Natural killer cell (primary cell): ENCODE measurements around the gene RNF130. TPM values are rescaled to one million over a fixed set of nuclear protein-coding genes. Genes with fewer than 3 reads are reported as not detected.

ENCODE experiments used
- ATAC-seq, 3 donors: fragments of 150-1000 bp in 2 of 3; fragments of 200-7000 bp in 1 of 3; cut with Tn5 transposase; 1 replicate in 1 of 3; 2 replicates in 2 of 3; pipeline ENCODE4 v1.10.0; 2021; ENCODE audit warnings: mild to moderate bottlenecking in 2 of 3, moderate library complexity in 2 of 3
- DNase-seq, 2 donors: peaks; one replicate each; pipeline versions ENCODE4 v3.0.0 to v3.0.0-alpha.2; 2013 to 2021; ENCODE audit warnings: mixed read lengths in 1 of 2
- H3K27ac ChIP-seq: one replicate; pipeline ENCODE4 v1.5.1; 2013; ENCODE audit warnings: mild to moderate bottlenecking, low read length
- H3K27me3 ChIP-seq: one replicate; pipeline ENCODE4 v1.6.1; 2013; ENCODE audit warnings: low read length; ENCODE audit not compliant: control insufficient read depth, insufficient read depth
- H3K36me3 ChIP-seq: one replicate; pipeline ENCODE4 v1.6.1; 2013; ENCODE audit warnings: low read length; ENCODE audit not compliant: control insufficient read depth, insufficient read depth
- H3K4me1 ChIP-seq: one replicate; pipeline ENCODE4 v1.6.1; 2013; ENCODE audit warnings: low read length; ENCODE audit not compliant: control insufficient read depth, insufficient read depth
- H3K4me3 ChIP-seq: one replicate; pipeline ENCODE4 v1.5.1; 2013; ENCODE audit warnings: low read length
- H3K9me3 ChIP-seq: one replicate; pipeline ENCODE4 v1.6.1; 2013; ENCODE audit warnings: low read length; ENCODE audit not compliant: control insufficient read depth, insufficient read depth
- H3K27ac Mint-ChIP-seq, 2 donors: one replicate each; pipeline ENCODE4 v1.8.0; 2022; ENCODE audit warnings: mild to moderate bottlenecking in 2 of 2, mixed read lengths in 2 of 2, moderate library complexity in 1 of 2
- H3K27me3 Mint-ChIP-seq, 2 donors: one replicate each; pipeline ENCODE4 v1.8.0; 2022; ENCODE audit warnings: low read depth in 2 of 2, mixed read lengths in 2 of 2
- H3K36me3 Mint-ChIP-seq: one replicate; pipeline ENCODE4 v1.8.0; 2022; ENCODE audit warnings: mixed read lengths
- H3K4me1 Mint-ChIP-seq, 2 donors: one replicate each; pipeline ENCODE4 v1.8.0; 2022; ENCODE audit warnings: mixed read lengths in 2 of 2
- H3K4me3 Mint-ChIP-seq: one replicate; pipeline ENCODE4 v1.8.0; 2022; ENCODE audit warnings: mild to moderate bottlenecking, moderate library complexity, mixed read lengths
- H3K9me3 Mint-ChIP-seq, 2 donors: one replicate each; pipeline ENCODE4 v1.8.0; 2022; ENCODE audit warnings: mixed read lengths in 2 of 2
- WGBS: methylation state at CpG from one replicate; pipeline ENCODE4 v1.1.7; 2013; ENCODE audit warnings: missing lambda C conversion rate; ENCODE audit not compliant: insufficient coverage; 5-methylcytosine and 5-hydroxymethylcytosine counted together
- intact Hi-C: fragments of 100-400 bp; cut with micrococcal nuclease; formaldehyde crosslinking; loops from one replicate; pipeline ENCODE4 v1.14.2; 2022
- total RNA-seq, 4 donors: library from RNA; stranded (reverse); fragments of 120-200 nt in 1 of 4; gene quantifications; one replicate each; pipeline versions ENCODE4 v1.2.3 to v1.2.4, GENCODE V29; 2013 to 2022
- TF ChIP-seq, protein P1 (sequence below): fragments of 200-600 bp; IDR thresholded peaks from one replicate; pipeline ENCODE4 v1.8.0; 2022; ENCODE audit warnings: antibody characterized with exemption

The RNF130 gene
- total RNA-seq, 3 donors from 2014 or later (not counting 1 experiment from before 2014, with no cell fraction given), result 24.4 to 35.0 (median 25.5) TPM

DNA sequence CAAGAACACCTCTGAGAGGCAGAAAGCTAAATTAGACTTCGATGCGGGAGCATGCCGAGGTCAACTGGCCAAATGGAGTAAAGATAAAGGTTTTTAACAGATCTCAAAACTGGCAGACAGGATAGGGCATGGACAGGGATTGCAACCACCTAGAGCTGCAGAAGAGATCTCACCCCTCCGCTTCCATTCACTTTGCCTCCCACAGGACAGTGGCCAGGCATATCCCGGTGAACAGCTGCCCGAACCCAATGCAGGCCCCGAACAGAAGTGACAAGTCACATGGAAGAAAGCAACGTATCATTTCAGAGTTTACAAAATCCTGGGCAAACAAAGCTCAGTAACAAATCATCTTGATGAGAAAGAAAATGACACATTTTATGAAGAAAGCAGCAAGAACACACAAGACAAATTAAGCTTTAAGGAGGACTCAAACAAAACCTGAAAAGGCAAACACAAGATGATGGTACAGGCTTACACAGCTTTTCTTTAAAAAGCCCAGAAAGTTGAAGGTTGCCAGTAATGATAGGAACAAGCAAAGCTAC lies 18.4 kb downstream of the RNF130 start:
- no peak overlapping the region for H3K4me3 Mint-ChIP-seq
- H3K27ac ChIP-seq, result no peak overlapping the region
- no peaks in the 10 kb centered on the region for H3K9me3 ChIP-seq
- no peaks in the 10 kb centered on the region for H3K9me3 Mint-ChIP-seq
- no peaks in the 10 kb centered on the region for H3K4me1 ChIP-seq
- intact Hi-C loops, result no loop called here
- TF ChIP-seq, protein P1, sequence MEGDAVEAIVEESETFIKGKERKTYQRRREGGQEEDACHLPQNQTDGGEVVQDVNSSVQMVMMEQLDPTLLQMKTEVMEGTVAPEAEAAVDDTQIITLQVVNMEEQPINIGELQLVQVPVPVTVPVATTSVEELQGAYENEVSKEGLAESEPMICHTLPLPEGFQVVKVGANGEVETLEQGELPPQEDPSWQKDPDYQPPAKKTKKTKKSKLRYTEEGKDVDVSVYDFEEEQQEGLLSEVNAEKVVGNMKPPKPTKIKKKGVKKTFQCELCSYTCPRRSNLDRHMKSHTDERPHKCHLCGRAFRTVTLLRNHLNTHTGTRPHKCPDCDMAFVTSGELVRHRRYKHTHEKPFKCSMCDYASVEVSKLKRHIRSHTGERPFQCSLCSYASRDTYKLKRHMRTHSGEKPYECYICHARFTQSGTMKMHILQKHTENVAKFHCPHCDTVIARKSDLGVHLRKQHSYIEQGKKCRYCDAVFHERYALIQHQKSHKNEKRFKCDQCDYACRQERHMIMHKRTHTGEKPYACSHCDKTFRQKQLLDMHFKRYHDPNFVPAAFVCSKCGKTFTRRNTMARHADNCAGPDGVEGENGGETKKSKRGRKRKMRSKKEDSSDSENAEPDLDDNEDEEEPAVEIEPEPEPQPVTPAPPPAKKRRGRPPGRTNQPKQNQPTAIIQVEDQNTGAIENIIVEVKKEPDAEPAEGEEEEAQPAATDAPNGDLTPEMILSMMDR, result no peak
- DNase-seq (no peak), ATAC-seq (no peak)
- no peak overlapping the region for H3K27ac Mint-ChIP-seq
- peaks cover 29% of the 10 kb centered on the region in 2 donors for H3K4me1 Mint-ChIP-seq
- no peak overlapping the region for H3K4me3 ChIP-seq
- WGBS, result 97% methylated on average over 8 of the region's 8 CpGs
- no peaks in the 10 kb centered on the region for H3K36me3 ChIP-seq
- no peaks in the 10 kb centered on the region for H3K27me3 ChIP-seq
- no peaks in the 10 kb centered on the region for H3K27me3 Mint-ChIP-seq
- no peaks in the 10 kb centered on the region for H3K36me3 Mint-ChIP-seq

DNA sequence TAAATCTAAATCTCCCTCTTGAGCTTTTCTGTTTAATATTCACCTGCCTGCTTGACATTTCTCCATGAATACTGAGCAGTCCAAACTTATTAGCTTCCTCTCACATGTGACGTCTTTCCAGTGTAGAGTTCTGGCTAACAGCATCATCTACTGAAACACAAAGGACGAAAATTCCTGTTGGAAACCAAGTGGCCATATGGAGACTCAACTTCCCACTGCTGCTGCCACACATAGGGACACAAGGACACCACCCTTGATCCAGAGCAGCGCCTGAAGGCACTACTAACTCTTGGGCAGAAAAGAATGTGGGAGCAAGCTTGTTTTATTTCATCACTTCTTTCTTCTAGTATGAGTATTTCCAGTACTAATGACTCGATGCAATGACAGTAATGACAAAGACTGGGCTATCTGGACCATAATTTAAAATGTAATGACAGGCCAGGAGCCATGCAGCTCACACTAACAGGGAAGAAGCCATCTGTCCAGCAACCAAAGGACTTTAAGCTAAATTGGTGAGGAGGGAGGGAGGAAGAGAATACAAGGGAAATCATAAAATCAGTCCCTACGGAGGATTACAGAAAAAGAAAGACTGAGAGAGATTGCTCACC lies 19.2 kb downstream of the RNF130 start:
- H3K9me3 Mint-ChIP-seq, result no peaks in the 10 kb centered on the region
- WGBS, result 89% methylated on average over 5 of the region's 5 CpGs
- no peak for ATAC-seq
- no peaks in the 10 kb centered on the region for H3K9me3 ChIP-seq
- H3K4me3 Mint-ChIP-seq, result no peak overlapping the region
- no peaks in the 10 kb centered on the region for H3K4me1 ChIP-seq
- intact Hi-C loops, result no loop called here
- no peaks in the 10 kb centered on the region for H3K27me3 Mint-ChIP-seq
- H3K4me1 Mint-ChIP-seq, result peaks cover 24 to 34% of the 10 kb centered on the region in 2 donors
- H3K36me3 ChIP-seq, result no peaks in the 10 kb centered on the region
- DNase-seq, result no peak
- no peaks in the 10 kb centered on the region for H3K27me3 ChIP-seq
- no peak overlapping the region for H3K4me3 ChIP-seq
- TF ChIP-seq, protein P1, result no peak
- H3K27ac ChIP-seq, result no peak overlapping the region
- no peaks in the 10 kb centered on the region for H3K36me3 Mint-ChIP-seq
- H3K27ac Mint-ChIP-seq, result no peak overlapping the region

DNA sequence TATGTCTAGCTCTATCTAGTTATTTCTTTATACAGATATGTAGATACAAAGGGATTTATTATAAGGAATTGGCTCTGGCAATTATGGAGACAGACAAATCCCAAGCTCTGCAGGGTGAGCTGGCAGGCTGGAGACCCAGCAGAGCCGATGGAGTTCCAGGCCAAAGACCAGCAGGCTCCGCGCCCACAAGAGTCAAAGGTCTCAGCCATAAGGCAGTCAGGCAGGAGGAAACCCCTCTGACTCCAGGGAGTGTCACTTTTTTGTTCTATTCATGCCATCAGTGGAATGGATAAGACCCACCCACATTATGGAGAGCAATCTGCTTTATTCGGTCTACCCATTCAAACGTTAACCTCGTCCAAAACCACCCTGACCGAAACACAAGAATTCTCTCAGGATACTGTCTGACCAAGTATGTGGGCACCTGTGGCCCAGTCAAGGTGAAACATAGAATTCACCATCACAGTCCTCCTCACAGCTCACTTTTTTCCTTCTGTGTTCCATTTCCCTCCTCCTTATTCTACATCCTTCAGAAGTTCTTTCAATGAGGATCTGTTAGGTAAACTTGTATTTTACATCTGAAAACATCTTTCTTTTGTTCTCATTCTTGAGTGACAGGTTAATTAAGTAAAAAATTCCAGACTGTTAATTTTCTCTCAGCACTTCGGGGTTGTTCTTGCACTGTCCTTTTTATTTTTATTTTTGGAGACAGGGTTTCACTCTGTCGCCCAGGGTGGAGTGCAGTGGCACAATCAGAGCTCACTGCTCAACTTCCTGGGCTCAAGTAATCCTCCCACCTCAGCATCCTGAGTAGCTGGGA lies 21.2 kb downstream of the RNF130 start:
- Histone ChIP-seq H3K4me3 (no peak overlapping the region), H3K36me3 (no peaks in the 10 kb centered on the region), H3K4me1 (no peaks in the 10 kb centered on the region), H3K9me3 (no peaks in the 10 kb centered on the region), H3K27ac (no peak overlapping the region), H3K27me3 (no peaks in the 10 kb centered on the region)
- 90% methylated on average over 9 of the region's 9 CpGs for WGBS
- no peak overlapping the region for H3K27ac Mint-ChIP-seq
- peaks cover 24 to 29% of the 10 kb centered on the region in 2 donors for H3K4me1 Mint-ChIP-seq
- H3K27me3 Mint-ChIP-seq, result no peaks in the 10 kb centered on the region
- H3K36me3 Mint-ChIP-seq, result no peaks in the 10 kb centered on the region
- ATAC-seq, result no peak
- no peak overlapping the region for H3K4me3 Mint-ChIP-seq
- TF ChIP-seq, protein P1, result no peak
- intact Hi-C loops, result no loop called here
- DNase-seq, result no peak
- H3K9me3 Mint-ChIP-seq, result no peaks in the 10 kb centered on the region
